ENCODE results near the gene AHRR.

AHRR gene

DNA sequence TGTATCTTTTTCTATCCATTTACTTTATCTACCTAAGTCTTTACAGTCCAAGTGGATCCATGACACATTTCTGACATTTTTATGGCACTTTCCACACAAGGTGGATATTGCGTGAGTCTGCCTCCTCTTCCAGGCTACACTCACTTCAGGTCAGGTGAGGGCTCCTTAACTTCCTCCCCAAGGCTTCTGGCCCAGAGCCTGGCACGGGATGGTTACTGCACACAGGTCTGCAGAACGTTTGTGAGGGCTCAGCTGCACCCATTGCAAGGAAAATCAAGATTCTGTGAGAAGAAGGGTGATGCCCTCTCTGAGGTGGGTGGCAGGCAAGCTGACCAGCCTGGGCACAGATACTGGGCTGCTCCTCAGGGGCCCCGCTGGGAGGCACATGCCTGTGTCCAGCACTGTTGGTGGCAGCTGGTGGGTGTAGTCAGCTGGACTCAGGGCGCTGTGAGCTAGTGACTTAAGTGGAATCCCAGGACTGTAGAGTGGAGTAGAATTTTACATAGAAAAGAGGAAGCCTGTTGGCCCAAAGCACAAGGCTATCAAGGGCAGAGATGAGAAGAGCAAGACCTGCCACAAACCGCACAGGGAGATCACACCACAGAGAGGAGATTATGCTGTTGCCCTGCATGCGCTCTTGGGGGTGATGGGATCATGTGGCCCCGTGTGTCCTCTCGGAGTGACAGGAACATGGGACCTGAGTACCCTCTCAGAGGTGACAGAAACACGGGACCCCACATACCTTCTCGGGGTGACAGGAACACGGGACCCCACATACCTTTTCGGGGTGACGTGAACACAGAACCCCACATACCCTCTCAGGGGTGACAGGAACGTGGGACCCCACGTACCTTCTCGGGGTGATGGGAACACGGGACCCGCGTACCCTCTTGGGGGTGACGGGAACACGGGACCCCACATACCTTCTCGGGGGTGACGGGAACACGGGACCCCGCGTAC is 21.3 kb downstream of the AHRR start:
- Histone ChIP-seq H3K4me3 (ENCODE audit: low read length) (no peak overlapping the region), H3K27ac (ENCODE audit: low read length) (no peak overlapping the region), H3K9me3 (ENCODE audit: insufficient read depth, low read depth, low read length) (no peaks in the 10 kb centered on the region), H3K27me3 (ENCODE audit: insufficient read depth, low read length) (peaks cover 30% of the 10 kb centered on the region), H3K9ac (ENCODE audit: low read depth, low read length) (no peak overlapping the region), H3K36me3 (ENCODE audit: insufficient read depth, low read depth, low read length) (no peaks in the 10 kb centered on the region), H3K4me1 (ENCODE audit: insufficient read depth, low read length) (no peaks in the 10 kb centered on the region; the same call in 1 of the 2 replicates)

DNA sequence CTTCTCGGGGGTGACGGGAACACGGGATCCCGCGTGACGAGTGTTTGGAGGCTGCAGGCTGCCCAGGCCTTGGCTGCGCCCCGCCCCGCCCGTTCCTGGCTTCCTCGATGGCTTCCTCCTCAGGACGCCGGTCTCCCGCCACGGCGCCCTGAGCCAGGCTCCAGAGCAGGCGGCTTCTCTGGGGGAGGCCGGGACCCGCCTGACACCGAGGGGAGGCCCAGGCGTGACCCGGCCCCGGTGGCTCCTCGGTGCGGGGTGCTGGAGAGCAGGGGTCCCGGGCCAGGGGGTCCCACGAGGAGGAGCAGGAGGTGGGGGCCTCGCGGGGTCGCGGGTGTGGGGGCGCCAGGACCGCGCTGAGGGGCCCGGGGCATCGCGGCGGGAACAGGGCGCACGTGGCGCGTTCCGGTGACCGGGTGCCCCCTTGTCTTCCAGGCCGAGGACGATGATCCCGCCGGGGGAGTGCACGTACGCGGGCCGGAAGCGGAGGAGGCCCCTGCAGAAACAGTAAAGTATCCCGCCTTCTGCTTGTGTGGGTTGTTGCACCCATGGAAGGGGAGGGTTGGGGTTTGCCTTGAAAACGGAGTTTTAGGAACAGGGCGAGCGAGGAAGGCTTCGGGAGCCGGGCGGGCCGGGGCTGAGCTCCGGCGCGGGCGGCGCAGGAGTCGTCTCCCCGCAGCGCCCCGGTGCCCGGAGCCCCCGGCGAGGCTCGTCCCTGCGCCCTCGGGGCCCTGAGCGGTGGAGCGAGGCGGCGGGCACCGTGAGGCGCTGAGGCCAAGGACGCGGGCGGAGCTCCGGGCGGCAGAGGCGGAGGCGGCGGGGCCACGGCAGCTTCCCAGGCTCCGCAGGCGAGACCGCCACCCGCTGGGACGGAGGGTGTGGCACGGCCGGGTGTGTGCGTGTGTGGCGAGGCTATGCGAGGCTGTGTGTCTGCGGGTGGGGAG is 22.2 kb downstream of the AHRR start:
- Histone ChIP-seq H3K27ac (ENCODE audit: low read length) (no peak overlapping the region), H3K4me1 (ENCODE audit: insufficient read depth, low read length) (no peaks in the 10 kb centered on the region), H3K9ac (ENCODE audit: low read depth, low read length) (no peak overlapping the region), H3K4me3 (ENCODE audit: low read length) (peak overlapping the region; percentile 54; the same call in 1 of the 2 replicates), H3K9me3 (ENCODE audit: insufficient read depth, low read depth, low read length) (no peaks in the 10 kb centered on the region), H3K36me3 (ENCODE audit: insufficient read depth, low read depth, low read length) (no peaks in the 10 kb centered on the region), H3K27me3 (ENCODE audit: insufficient read depth, low read length) (peaks cover 30% of the 10 kb centered on the region)

DNA sequence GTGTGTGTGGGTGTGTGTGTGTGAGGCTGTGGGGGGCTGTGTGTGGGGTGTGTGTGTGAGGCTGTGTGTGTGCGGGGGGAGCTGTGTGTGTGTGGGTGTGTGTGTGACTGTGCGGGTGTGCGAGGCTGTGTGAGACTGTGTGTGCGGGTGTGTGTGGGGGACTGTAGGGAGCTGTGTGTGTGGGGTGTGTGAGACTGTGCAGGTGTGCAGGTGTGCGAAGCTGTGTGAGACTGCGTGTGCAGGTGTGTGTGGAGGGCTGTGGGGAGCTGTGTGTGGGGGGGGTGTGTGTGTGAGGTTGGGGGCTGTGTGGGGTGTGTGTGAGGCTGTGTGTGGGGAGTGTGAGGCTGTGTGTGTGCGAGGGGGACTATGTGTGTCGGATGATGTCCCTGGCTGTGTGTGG is 23.2 kb downstream of the AHRR start:
- H3K9ac ChIP-seq (ENCODE audit: low read depth, low read length), result no peak overlapping the region
- H3K27me3 ChIP-seq (ENCODE audit: insufficient read depth, low read length), result peaks cover 30% of the 10 kb centered on the region
- H3K36me3 ChIP-seq (ENCODE audit: insufficient read depth, low read depth, low read length), result no peaks in the 10 kb centered on the region
- no peak overlapping the region for H3K27ac ChIP-seq (ENCODE audit: low read length)
- H3K4me3 ChIP-seq (ENCODE audit: low read length), result no peak overlapping the region
- H3K4me1 ChIP-seq (ENCODE audit: insufficient read depth, low read length), result no peaks in the 10 kb centered on the region
- H3K9me3 ChIP-seq (ENCODE audit: insufficient read depth, low read depth, low read length), result no peaks in the 10 kb centered on the region

DNA sequence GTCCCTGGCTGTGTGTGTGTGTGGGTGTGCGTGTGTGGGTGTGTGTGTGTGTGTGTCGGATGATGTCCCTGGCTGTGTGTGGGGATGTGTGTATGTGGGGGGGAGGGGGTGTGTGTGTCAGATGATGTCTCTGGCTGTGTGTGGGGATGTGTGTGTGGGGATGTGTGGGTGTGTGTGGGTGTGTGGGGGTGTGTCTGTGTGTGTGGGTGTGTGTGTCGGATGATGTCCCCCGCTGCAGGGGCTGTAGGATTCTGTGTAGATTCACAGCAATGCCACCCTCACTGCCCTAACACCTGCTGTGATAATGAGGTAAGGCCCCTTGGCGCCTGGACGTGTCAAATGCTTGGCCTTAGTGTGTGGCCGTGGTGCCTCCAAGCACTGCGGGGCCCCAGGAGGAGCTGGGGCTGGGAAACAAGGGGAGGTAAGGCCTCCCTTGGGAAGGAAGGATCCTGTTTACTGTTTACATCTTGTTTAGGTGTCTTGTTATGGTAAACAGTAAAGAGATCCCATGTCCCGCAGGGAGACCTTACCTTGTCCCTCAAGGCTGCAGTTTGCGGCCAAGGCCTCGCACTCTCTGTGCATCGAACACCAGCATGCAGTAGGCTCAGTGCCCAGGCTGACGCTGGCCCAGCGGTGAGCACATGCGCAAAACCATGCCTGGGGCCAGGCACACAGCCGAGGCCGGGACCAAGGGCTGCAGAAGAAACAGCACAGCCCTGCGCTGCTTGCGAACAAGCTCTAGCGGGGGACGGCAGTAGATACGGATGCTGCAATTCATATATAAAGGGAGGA is 24.1 kb downstream of the AHRR start:
- H3K27ac ChIP-seq (ENCODE audit: low read length), result no peak overlapping the region
- peaks cover 30% of the 10 kb centered on the region for H3K27me3 ChIP-seq (ENCODE audit: insufficient read depth, low read length)
- no peaks in the 10 kb centered on the region for H3K36me3 ChIP-seq (ENCODE audit: insufficient read depth, low read depth, low read length)
- H3K9me3 ChIP-seq (ENCODE audit: insufficient read depth, low read depth, low read length), result no peaks in the 10 kb centered on the region
- H3K4me1 ChIP-seq (ENCODE audit: insufficient read depth, low read length), result no peaks in the 10 kb centered on the region
- no peak overlapping the region for H3K4me3 ChIP-seq (ENCODE audit: low read length)
- H3K9ac ChIP-seq (ENCODE audit: low read depth, low read length), result no peak overlapping the region

DNA sequence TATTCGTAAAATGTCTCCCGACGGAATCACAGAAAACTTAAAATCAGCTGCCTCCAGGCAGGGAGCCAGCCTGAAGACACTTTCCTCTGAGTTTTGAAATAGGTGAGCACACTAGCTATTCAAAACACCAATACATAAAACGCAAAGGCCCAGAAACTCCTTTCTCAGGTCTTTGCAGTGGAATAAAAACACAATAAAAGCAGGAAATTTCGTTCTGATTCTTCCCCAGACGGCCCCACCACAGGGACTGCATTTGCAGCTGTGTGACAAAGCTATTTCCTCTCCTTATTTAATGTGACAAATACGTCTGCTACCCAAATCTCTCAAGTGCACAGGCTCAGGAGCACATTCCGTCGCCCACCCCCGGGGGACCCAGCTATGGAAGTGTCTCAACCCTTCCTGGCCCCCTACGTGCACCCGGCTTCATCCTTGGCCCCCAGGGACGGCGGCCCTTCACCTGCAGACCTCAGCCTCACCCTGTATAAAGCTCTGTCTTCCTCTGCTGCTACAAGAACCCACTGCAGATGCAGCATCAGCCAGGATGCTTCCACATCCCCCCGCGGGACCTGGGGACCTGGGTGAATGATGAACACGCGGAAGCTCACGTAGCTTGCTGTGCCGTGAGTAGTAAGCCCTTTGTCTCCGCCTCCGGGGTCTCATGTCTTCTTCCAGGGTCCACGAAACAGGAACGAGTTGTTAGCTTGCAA is 24.9 kb downstream of the AHRR start:
- Histone ChIP-seq H3K4me3 (ENCODE audit: low read length) (no peak overlapping the region), H3K9me3 (ENCODE audit: insufficient read depth, low read depth, low read length) (no peaks in the 10 kb centered on the region), H3K9ac (ENCODE audit: low read depth, low read length) (no peak overlapping the region), H3K36me3 (ENCODE audit: insufficient read depth, low read depth, low read length) (no peaks in the 10 kb centered on the region), H3K27ac (ENCODE audit: low read length) (no peak overlapping the region), H3K4me1 (ENCODE audit: insufficient read depth, low read length) (no peaks in the 10 kb centered on the region), H3K27me3 (ENCODE audit: insufficient read depth, low read length) (peaks cover 30% of the 10 kb centered on the region)

DNA sequence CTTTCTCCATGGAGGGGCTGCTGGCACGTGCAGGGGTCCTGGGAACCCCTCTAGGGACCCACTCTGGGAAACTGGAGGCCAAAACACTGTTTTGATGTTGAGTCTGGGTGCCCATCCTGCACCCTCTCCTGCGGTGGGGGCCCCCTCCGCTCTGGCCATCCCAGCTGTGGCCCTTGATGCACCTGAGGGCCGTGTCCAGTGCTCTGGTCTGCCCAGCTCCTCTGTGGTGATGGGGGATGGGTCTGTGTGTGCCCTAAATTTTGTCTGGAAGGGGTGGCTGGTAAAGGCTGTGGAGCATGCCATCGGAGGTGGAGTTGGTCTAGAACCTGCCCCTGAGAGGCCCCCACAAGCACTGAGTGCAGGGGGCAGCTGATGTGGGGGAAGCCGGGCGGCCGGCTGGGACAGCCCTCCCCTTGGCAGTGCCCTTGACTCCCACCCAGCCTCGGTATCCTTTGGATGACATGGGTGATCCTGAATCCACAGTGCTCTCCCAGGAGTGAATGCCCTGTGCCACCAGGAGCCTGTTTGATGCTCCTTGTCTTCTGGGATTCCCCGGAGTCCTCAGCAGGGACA is 26.3 kb downstream of the AHRR start:
- Histone ChIP-seq H3K27me3 (ENCODE audit: insufficient read depth, low read length) (peaks cover 21% of the 10 kb centered on the region), H3K36me3 (ENCODE audit: insufficient read depth, low read depth, low read length) (no peaks in the 10 kb centered on the region), H3K27ac (ENCODE audit: low read length) (no peak overlapping the region), H3K4me1 (ENCODE audit: insufficient read depth, low read length) (no peaks in the 10 kb centered on the region), H3K4me3 (ENCODE audit: low read length) (no peak overlapping the region), H3K9ac (ENCODE audit: low read depth, low read length) (no peak overlapping the region), H3K9me3 (ENCODE audit: insufficient read depth, low read depth, low read length) (no peaks in the 10 kb centered on the region)

DNA sequence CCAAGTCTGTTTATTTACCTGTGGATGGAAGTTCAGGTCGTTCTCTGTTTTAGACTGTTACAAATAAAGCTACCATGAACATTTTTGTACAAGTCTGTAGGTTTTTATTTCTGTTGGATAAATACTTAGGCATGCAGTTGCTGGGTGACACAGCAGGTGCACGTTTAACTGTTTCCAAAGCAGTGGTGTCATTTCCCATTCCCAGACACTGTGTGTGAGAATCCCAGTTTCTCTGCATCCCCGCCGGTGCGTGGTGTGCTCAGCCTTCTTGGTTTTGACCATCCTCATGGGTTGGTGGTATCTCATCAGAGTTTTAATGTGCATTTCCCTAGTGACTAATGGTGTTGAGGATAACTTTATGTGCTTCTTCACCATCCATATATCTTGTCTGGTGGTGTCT is 27.2 kb downstream of the AHRR start:
- H3K4me1 ChIP-seq (ENCODE audit: insufficient read depth, low read length), result no peaks in the 10 kb centered on the region
- no peak overlapping the region for H3K27ac ChIP-seq (ENCODE audit: low read length)
- peaks cover 12% of the 10 kb centered on the region for H3K27me3 ChIP-seq (ENCODE audit: insufficient read depth, low read length)
- H3K4me3 ChIP-seq (ENCODE audit: low read length), result no peak overlapping the region
- no peaks in the 10 kb centered on the region for H3K9me3 ChIP-seq (ENCODE audit: insufficient read depth, low read depth, low read length)
- no peaks in the 10 kb centered on the region for H3K36me3 ChIP-seq (ENCODE audit: insufficient read depth, low read depth, low read length)
- no peak overlapping the region for H3K9ac ChIP-seq (ENCODE audit: low read depth, low read length)

DNA sequence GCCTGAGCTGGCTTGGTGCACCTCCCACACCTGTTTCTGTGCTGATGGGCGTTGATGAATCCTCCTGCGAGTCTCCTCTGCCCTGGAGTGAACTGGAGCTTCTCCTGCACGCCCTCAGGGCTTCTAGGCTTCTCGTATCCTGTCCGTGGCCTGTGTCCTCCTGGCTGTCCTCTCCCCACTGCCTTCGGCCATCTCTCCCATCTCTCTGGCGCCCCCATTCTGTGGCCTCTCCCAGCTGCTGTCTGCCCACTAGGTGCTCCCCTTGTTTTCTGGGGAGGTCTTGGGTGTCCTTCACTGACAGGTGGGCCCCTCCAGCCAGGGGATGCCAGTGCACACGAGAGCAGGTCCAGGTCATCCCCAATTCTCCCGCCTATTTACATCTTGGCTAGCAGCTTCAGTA is 28.8 kb downstream of the AHRR start:
- no peaks in the 10 kb centered on the region for H3K4me1 ChIP-seq (ENCODE audit: insufficient read depth, low read length)
- no peak overlapping the region for H3K4me3 ChIP-seq (ENCODE audit: low read length)
- H3K27ac ChIP-seq (ENCODE audit: low read length), result no peak overlapping the region
- H3K9me3 ChIP-seq (ENCODE audit: insufficient read depth, low read depth, low read length), result no peaks in the 10 kb centered on the region
- no peaks in the 10 kb centered on the region for H3K36me3 ChIP-seq (ENCODE audit: insufficient read depth, low read depth, low read length)
- H3K27me3 ChIP-seq (ENCODE audit: insufficient read depth, low read length), result peaks cover 5% of the 10 kb centered on the region; the same call in 1 of the 2 replicates
- no peak overlapping the region for H3K9ac ChIP-seq (ENCODE audit: low read depth, low read length)

DNA sequence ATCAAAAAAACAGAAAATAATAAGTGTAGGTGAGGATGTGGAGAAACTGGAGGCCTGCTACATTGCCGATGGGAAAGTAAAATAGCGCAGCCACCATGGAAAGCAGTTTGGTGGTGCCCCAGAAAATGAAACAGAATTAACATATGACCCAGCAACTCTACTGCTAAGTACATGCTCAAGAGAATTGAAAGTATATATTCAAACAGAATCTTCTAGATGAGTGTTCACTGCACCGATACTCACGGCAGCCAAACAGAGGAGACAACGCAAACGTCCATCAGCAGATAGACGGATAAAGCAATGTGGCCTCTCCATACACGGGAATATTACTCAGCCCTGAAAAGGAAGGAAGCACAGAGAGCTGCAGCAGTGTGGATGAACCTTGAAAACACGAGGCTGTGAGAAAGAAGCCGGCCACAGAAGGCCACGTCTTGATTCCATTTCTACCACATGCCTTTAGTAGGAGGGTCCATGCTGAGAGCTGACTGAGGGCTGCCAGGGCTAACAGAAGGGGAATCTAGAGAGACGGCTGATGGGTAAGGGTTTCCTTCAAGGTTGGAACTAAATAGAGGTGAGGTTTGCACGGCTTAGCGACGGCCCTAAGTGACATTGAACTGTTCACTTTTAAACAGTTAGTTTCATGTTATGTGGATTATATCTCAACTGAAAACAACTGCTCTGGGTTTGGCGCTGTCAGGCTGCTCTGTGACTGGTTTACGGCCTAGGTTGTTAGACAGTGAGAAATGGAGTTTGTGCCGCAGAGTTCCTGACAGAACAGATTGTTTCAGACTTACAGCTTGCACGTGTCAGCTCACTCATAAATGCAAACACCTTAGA is 29.8 kb downstream of the AHRR start:
- no peaks in the 10 kb centered on the region for H3K9me3 ChIP-seq (ENCODE audit: insufficient read depth, low read depth, low read length)
- H3K9ac ChIP-seq (ENCODE audit: low read depth, low read length), result no peak overlapping the region
- H3K27me3 ChIP-seq (ENCODE audit: insufficient read depth, low read length), result peaks cover 5% of the 10 kb centered on the region; the same call in 1 of the 2 replicates
- H3K36me3 ChIP-seq (ENCODE audit: insufficient read depth, low read depth, low read length), result no peaks in the 10 kb centered on the region
- H3K4me1 ChIP-seq (ENCODE audit: insufficient read depth, low read length), result no peaks in the 10 kb centered on the region
- H3K4me3 ChIP-seq (ENCODE audit: low read length), result no peak overlapping the region
- no peak overlapping the region for H3K27ac ChIP-seq (ENCODE audit: low read length)

DNA sequence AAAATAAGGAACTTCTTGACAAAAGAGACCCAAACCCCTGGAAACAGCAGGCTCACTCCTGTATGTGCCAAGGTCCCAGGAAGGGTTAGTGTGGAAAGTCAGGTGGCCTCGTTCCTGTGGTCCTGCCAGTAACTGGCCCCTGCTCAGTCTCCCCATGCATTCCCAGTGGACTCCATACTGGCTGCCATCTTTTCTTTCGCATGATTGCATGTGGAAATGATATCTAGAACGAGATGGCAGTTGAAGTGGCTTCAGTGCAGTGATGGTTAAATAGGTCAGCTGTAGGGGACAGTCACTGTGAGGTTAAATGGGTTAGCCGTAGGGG is 30.4 kb downstream of the AHRR start:
- Histone ChIP-seq H3K9ac (ENCODE audit: low read depth, low read length) (no peak overlapping the region), H3K9me3 (ENCODE audit: insufficient read depth, low read depth, low read length) (no peaks in the 10 kb centered on the region), H3K36me3 (ENCODE audit: insufficient read depth, low read depth, low read length) (no peaks in the 10 kb centered on the region), H3K4me1 (ENCODE audit: insufficient read depth, low read length) (no peaks in the 10 kb centered on the region), H3K27me3 (ENCODE audit: insufficient read depth, low read length) (no peaks in the 10 kb centered on the region), H3K27ac (ENCODE audit: low read length) (no peak overlapping the region), H3K4me3 (ENCODE audit: low read length) (no peak overlapping the region)

All from iPS-20b (cell line).